Measurements from ENCODE around the gene GJA4.

The GJA4 gene

DNA sequence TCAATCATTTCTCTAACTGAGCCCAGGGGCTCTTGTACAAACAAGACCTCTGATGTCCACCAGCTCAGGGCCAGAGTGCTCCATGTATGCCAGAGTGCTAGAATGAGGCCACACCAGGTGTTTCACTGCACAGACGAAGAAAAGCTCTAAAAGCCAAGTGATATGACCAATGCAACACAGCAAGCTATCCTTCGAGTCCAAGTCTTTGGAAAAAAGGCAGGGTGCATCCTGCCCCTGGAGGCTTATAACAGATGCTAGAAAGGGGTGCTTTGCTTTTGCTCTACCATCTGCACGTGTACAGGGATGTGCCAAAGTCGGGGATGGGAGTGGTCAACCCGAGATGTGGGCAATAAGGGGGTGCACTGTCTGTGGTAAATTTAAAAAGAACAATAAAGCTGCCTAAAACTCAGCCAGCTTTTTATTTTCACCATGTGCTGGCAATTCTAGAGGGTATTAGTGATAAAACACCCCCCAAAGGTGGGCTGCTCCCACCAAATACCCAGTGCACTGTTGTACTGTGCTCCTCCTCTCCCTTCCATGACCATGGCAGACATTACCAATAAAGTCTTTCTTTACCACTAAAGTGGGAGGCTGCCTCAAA lies 34.6 kb downstream of the GJA4 start:
- H3K27ac Mint-ChIP-seq = no peak overlapping the region
- H3K4me1 Mint-ChIP-seq = no peaks in the 10 kb centered on the region
- TF ChIP-seq, protein P1, sequence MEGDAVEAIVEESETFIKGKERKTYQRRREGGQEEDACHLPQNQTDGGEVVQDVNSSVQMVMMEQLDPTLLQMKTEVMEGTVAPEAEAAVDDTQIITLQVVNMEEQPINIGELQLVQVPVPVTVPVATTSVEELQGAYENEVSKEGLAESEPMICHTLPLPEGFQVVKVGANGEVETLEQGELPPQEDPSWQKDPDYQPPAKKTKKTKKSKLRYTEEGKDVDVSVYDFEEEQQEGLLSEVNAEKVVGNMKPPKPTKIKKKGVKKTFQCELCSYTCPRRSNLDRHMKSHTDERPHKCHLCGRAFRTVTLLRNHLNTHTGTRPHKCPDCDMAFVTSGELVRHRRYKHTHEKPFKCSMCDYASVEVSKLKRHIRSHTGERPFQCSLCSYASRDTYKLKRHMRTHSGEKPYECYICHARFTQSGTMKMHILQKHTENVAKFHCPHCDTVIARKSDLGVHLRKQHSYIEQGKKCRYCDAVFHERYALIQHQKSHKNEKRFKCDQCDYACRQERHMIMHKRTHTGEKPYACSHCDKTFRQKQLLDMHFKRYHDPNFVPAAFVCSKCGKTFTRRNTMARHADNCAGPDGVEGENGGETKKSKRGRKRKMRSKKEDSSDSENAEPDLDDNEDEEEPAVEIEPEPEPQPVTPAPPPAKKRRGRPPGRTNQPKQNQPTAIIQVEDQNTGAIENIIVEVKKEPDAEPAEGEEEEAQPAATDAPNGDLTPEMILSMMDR (IDR thresholded peaks at IDR 0.05; ENCODE audit: unreplicated experiment in 3 of 3) = no peak
- H3K27me3 Mint-ChIP-seq (ENCODE audit: low read depth) = no peaks in the 10 kb centered on the region
- H3K36me3 Mint-ChIP-seq (ENCODE audit: low read depth) = no peaks in the 10 kb centered on the region
- no peak overlapping the region for H3K4me3 Mint-ChIP-seq
- H3K9me3 Mint-ChIP-seq = no peaks in the 10 kb centered on the region

GRCh38 chr1:34828611-34829010 lies 35.8 kb downstream of the GJA4 start:
- TF ChIP-seq, protein P1 (IDR thresholded peaks at IDR 0.05; ENCODE audit: unreplicated experiment in 3 of 3) = no peak
- H3K27me3 Mint-ChIP-seq (ENCODE audit: low read depth) = no peaks in the 10 kb centered on the region
- no peaks in the 10 kb centered on the region for H3K36me3 Mint-ChIP-seq (ENCODE audit: low read depth)
- H3K4me3 Mint-ChIP-seq = no peak overlapping the region
- H3K27ac Mint-ChIP-seq = no peak overlapping the region
- no peaks in the 10 kb centered on the region for H3K4me1 Mint-ChIP-seq
- no peaks in the 10 kb centered on the region for H3K9me3 Mint-ChIP-seq

GRCh38 chr1:34829250-34829649 lies 36.5 kb downstream of the GJA4 start:
- no peak overlapping the region for H3K27ac Mint-ChIP-seq
- no peaks in the 10 kb centered on the region for H3K9me3 Mint-ChIP-seq
- H3K4me3 Mint-ChIP-seq = no peak overlapping the region
- no peaks in the 10 kb centered on the region for H3K4me1 Mint-ChIP-seq
- no peaks in the 10 kb centered on the region for H3K36me3 Mint-ChIP-seq (ENCODE audit: low read depth)
- no peaks in the 10 kb centered on the region for H3K27me3 Mint-ChIP-seq (ENCODE audit: low read depth)
- TF ChIP-seq, protein P1 (IDR thresholded peaks at IDR 0.05; ENCODE audit: unreplicated experiment in 3 of 3) = no peak

DNA sequence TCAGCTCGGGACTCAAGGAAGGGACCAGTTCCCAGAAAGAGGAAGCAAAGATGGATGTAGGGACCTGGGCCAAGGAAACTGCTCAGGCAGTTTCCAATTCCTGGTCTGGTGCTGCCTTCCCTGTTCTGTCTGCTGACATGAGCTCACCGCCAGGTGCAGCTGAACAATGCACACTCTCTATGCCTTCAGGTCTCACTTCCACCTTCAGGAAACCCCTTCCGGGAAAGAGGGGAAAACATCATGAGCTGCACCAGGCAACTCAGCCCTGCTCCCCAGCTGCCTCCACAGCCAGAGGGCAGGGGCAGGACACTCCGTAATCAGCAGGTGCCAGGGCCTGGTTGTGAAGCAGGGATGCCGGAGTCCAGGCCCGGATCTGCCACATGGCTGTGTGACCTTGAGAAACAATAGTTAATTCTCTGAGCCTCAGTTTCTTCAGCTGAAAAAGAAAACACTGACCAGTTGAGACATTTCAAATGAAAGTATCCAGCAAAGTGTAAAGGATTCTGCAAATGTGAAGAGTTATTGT lies 39.0 kb downstream of the GJA4 start:
- Mint-ChIP-seq H3K9me3 (no peaks in the 10 kb centered on the region), H3K27ac (no peak overlapping the region), H3K36me3 (ENCODE audit: low read depth) (no peaks in the 10 kb centered on the region), H3K27me3 (ENCODE audit: low read depth) (no peaks in the 10 kb centered on the region), H3K4me3 (no peak overlapping the region), H3K4me1 (no peaks in the 10 kb centered on the region)
- TF ChIP-seq, protein P1 (IDR thresholded peaks at IDR 0.05; ENCODE audit: unreplicated experiment in 3 of 3) = no peak

GRCh38 chr1:34833711-34834110 lies 40.9 kb downstream of the GJA4 start:
- Mint-ChIP-seq H3K27me3 (ENCODE audit: low read depth) (no peaks in the 10 kb centered on the region), H3K36me3 (ENCODE audit: low read depth) (no peaks in the 10 kb centered on the region), H3K27ac (no peak overlapping the region)

More at GRCh38 chr1:34833711-34834110, 40.9 kb downstream of the GJA4 start:
- no peaks in the 10 kb centered on the region for H3K4me1 Mint-ChIP-seq
- TF ChIP-seq, protein P1 (IDR thresholded peaks at IDR 0.05; ENCODE audit: unreplicated experiment in 3 of 3) = no peak
- no peak overlapping the region for H3K4me3 Mint-ChIP-seq
- no peaks in the 10 kb centered on the region for H3K9me3 Mint-ChIP-seq
